K562 (cell line): ENCODE measurements around the gene PHTF2. TPM values are rescaled to one million over a fixed set of nuclear protein-coding genes. Genes with fewer than 3 reads are reported as not detected.

ENCODE experiments used
- BCL6 ChIP-seq: fragments of 250-450 bp; sonication (Bioruptor Pico); IDR thresholded peaks from 2 replicates; pipeline ENCODE4 v1.4.0; 2020
- CAMTA2 ChIP-seq: fragments of 250-450 bp; sonication (Bioruptor Pico); conservative IDR thresholded peaks from 2 replicates; pipeline ENCODE4 v1.5.1; 2022
- CHD2 ChIP-seq: IDR thresholded peaks from 2 replicates; pipeline ENCODE4 v1.6.1; 2011; ENCODE audit warnings: low read depth, low read length
- CXXC5 ChIP-seq: fragments of 250-450 bp; sonication (Bioruptor Pico); IDR thresholded peaks from 2 replicates; pipeline ENCODE4 v1.8.0; 2022; ENCODE audit warnings: inconsistent platforms, mild to moderate bottlenecking, moderate library complexity
- ESRRA ChIP-seq: fragments of 450-650 bp; IDR thresholded peaks from 2 replicates; pipeline ENCODE4 v1.6.1; 2014; ENCODE audit warnings: low read depth, mild to moderate bottlenecking, moderate library complexity, borderline replicate concordance
- FOXK1 ChIP-seq: sonication (generic); formaldehyde crosslinking; IDR thresholded peaks from 2 replicates; pipeline ENCODE4 v1.8.0; 2022; ENCODE audit warnings: missing genetic modification reagents, mild to moderate bottlenecking, borderline replicate concordance
- HMGN3 ChIP-seq: IDR thresholded peaks from 2 replicates; pipeline ENCODE4 v1.6.1; 2011; ENCODE audit warnings: borderline replicate concordance, low read depth, mild to moderate bottlenecking, mixed read lengths, low read length; ENCODE audit not compliant: insufficient read length; ENCODE audit errors: extremely low read depth
- HSF4 ChIP-seq: fragments of 250-450 bp; sonication (Bioruptor Pico); IDR thresholded peaks from 2 replicates; pipeline ENCODE4 v2.1.2; 2022; ENCODE audit warnings: mild to moderate bottlenecking, moderate library complexity, borderline replicate concordance
- KAT2B ChIP-seq: IDR thresholded peaks from one replicate; pipeline ENCODE4 v1.6.1; 2012; ENCODE audit warnings: low read depth, mild to moderate bottlenecking, control low read depth, inconsistent platforms, low read length, moderate library complexity
- L3MBTL2 ChIP-seq: fragments of 450-650 bp; IDR thresholded peaks from 2 replicates; pipeline ENCODE4 v1.6.1; 2016; ENCODE audit warnings: mild to moderate bottlenecking, moderate library complexity
- MCM7 ChIP-seq, 2 experiments: fragments of 450-650 bp; IDR thresholded peaks; 2 replicates each; pipeline ENCODE4 v1.6.1; 2016 to 2018
- MED1 ChIP-seq: sonication (generic); formaldehyde crosslinking; IDR thresholded peaks from 2 replicates; pipeline ENCODE4 v1.8.1; 2023; ENCODE audit warnings: missing genetic modification reagents, borderline replicate concordance
- MYC ChIP-seq, 2 experiments: fragments of 250-450 bp in 1 of 2; sonication (Bioruptor Pico) in 1 of 2; IDR thresholded peaks; 2 replicates each; pipeline versions ENCODE4 v1.5.1 to v1.6.1; 2012 to 2021; ENCODE audit warnings: low read depth in 2 of 2, borderline replicate concordance in 1 of 2, improper control_type of control experiment in 1 of 2, low read length in 1 of 2, mild to moderate bottlenecking in 1 of 2, moderate library complexity in 1 of 2
- PTTG1 ChIP-seq: fragments of 450-650 bp; IDR thresholded peaks from 2 replicates; pipeline ENCODE4 v1.6.1; 2016; ENCODE audit warnings: low read depth, mild to moderate bottlenecking, missing genetic modification characterization, missing compliant biosample characterization
- PURB ChIP-seq: sonication (generic); formaldehyde crosslinking; IDR thresholded peaks from 2 replicates; pipeline ENCODE4 v1.9.0; 2021; ENCODE audit warnings: low read depth, mild to moderate bottlenecking, missing genetic modification reagents
- RUNX1 ChIP-seq: sonication (generic); IDR thresholded peaks from 2 replicates; pipeline ENCODE4 v1.6.1; 2016; ENCODE audit warnings: antibody characterized with exemption, low read depth
- SOX6 ChIP-seq: fragments of 450-650 bp; IDR thresholded peaks from 2 replicates; pipeline ENCODE4 v1.6.1; 2014; ENCODE audit warnings: mild to moderate bottlenecking
- ZNF124 ChIP-seq: sonication (generic); formaldehyde crosslinking; IDR thresholded peaks from 2 replicates; pipeline ENCODE4 v1.8.1; 2022; ENCODE audit warnings: missing genetic modification reagents
- ZNF347 ChIP-seq: fragments of 450-650 bp; formaldehyde crosslinking; IDR thresholded peaks from 2 replicates; pipeline ENCODE4 v1.4.0; 2020; ENCODE audit warnings: low read depth, mild to moderate bottlenecking, moderate library complexity
- ZNF785 ChIP-seq: fragments of 250-450 bp; sonication (Bioruptor Pico); IDR thresholded peaks from 2 replicates; pipeline ENCODE4 v1.4.0; 2020; ENCODE audit warnings: mild to moderate bottlenecking
- polyA plus RNA-seq, 8 experiments: library from polyadenylated mRNA; depleted of rRNA in 4 of 8; stranded (reverse) in 5 of 8; unstranded in 3 of 8; fragments of >200 nt; fragmentation: Nextera tagmentation in 2 of 8; fragmentation: Illumina TruSeq in 1 of 8; extraction: Ambion mirVana in 2 of 8; extraction: Trizol in 1 of 8; gene quantifications; 2 replicates each; pipeline versions ENCODE4 v1.2.1 to v1.2.3, GENCODE V29; 2011 to 2014; ENCODE audit warnings: inconsistent platforms in 1 of 8, missing spikeins in 1 of 8
- total RNA-seq, 7 experiments: library from RNA; depleted of rRNA in 6 of 7; stranded (reverse); fragments of >200 nt in 6 of 7; fragmentation: Illumina TruSeq in 2 of 7; extraction: Trizol in 2 of 7; gene quantifications; 2 replicates each; pipeline versions ENCODE4 v1.2.1 to v1.2.3, GENCODE V29; 2011 to 2021; ENCODE audit warnings: low replicate concordance in 1 of 7
- TF ChIP-seq, protein P1 (sequence below): sonication (generic); IDR thresholded peaks from 2 replicates; pipeline ENCODE4 v1.6.1; 2016
- TF ChIP-seq, protein P2 (sequence below): sonication (generic); formaldehyde crosslinking; IDR thresholded peaks from 2 replicates; pipeline ENCODE4 v1.8.0; 2023; ENCODE audit warnings: missing genetic modification reagents, mild to moderate bottlenecking, borderline replicate concordance
- TF ChIP-seq, protein P3 (sequence below): fragments of 450-650 bp; IDR thresholded peaks from 2 replicates; pipeline ENCODE4 v1.6.1; 2016; ENCODE audit warnings: low read depth, mild to moderate bottlenecking, moderate library complexity

The PHTF2 gene
- total and polyA plus RNA-seq, 9 of the 15 experiments (the other 6 are each of a cell fraction or from before 2014, with no cell fraction given): 17.9 to 43.6 (median 25.4) TPM

DNA sequence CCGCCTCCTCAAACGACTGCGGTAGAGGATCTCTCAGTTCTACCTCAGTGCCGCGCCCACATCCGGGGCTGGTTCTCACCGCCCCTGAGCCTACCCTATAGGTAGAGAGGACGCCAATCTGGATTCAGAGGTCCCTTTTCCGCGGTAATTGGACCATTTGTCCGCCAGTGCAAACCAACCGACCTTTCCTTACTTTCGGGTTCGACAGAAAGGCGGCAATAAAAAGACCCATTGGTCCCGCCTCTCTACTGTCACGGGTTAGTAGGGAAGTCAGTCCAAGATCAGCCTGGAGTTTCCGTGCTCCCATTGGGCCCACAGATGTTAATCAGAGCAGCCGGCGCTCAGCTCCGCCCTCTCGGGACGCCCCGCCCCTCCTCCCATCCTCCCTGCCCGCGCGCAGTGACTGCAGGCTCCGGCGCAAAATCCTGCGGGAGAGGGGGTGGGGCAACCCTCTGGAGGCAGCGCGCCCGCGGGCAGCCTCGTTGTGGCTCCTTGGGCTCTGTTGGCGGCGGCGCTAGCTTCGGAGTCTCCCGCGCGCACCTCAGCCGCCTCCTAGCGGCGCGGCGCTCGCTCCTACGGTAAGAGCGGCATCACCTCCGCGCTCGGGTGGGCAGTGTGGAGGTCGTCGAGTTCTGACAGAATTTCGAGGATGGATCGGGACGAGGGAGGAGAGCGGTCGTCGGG, at the start of gene PHTF2, which contains the start of gene TMEM60 (continued):
- TF ChIP-seq MCM7 (IDR thresholded peaks at IDR 0.05) (no peak), PURB (CRISPR knock-in tag) (no peak), ESRRA (peak; percentile 44; the same call in 1 of the 2 replicates), RUNX1 (peak; percentile 19; the same call in 1 of the 2 replicates), ZNF347 (CRISPR knock-in tag) (no peak), CHD2 (peak; percentile 85), BCL6 (CRISPR knock-in tag) (no peak), PTTG1 (no peak), MED1 (CRISPR knock-in tag) (no peak), MYC (IDR thresholded peaks at IDR 0.05; ENCODE audit: low read depth, low read length) (peak; percentile 90), MYC (CRISPR knock-in tag; IDR thresholded peaks at IDR 0.05; ENCODE audit: borderline replicate concordance, low read depth) (0 out of 2 replicates have a peak, but pooled peaks have one; percentile 31), FOXK1 (CRISPR knock-in tag) (no peak), CAMTA2 (no peak), HMGN3 (peak; percentile 94), L3MBTL2 (peak; percentile 43), CXXC5 (peak; percentile 85), HSF4 (no peak), KAT2B (no peak), ZNF124 (CRISPR knock-in tag) (no peak), ZNF785 (CRISPR knock-in tag) (0 out of 2 replicates have a peak, but pooled peaks have one; percentile 19), SOX6 (peak; percentile 71)
- TF ChIP-seq, protein P1, sequence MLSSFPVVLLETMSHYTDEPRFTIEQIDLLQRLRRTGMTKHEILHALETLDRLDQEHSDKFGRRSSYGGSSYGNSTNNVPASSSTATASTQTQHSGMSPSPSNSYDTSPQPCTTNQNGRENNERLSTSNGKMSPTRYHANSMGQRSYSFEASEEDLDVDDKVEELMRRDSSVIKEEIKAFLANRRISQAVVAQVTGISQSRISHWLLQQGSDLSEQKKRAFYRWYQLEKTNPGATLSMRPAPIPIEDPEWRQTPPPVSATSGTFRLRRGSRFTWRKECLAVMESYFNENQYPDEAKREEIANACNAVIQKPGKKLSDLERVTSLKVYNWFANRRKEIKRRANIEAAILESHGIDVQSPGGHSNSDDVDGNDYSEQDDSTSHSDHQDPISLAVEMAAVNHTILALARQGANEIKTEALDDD: no peak
- TF ChIP-seq, protein P2, sequence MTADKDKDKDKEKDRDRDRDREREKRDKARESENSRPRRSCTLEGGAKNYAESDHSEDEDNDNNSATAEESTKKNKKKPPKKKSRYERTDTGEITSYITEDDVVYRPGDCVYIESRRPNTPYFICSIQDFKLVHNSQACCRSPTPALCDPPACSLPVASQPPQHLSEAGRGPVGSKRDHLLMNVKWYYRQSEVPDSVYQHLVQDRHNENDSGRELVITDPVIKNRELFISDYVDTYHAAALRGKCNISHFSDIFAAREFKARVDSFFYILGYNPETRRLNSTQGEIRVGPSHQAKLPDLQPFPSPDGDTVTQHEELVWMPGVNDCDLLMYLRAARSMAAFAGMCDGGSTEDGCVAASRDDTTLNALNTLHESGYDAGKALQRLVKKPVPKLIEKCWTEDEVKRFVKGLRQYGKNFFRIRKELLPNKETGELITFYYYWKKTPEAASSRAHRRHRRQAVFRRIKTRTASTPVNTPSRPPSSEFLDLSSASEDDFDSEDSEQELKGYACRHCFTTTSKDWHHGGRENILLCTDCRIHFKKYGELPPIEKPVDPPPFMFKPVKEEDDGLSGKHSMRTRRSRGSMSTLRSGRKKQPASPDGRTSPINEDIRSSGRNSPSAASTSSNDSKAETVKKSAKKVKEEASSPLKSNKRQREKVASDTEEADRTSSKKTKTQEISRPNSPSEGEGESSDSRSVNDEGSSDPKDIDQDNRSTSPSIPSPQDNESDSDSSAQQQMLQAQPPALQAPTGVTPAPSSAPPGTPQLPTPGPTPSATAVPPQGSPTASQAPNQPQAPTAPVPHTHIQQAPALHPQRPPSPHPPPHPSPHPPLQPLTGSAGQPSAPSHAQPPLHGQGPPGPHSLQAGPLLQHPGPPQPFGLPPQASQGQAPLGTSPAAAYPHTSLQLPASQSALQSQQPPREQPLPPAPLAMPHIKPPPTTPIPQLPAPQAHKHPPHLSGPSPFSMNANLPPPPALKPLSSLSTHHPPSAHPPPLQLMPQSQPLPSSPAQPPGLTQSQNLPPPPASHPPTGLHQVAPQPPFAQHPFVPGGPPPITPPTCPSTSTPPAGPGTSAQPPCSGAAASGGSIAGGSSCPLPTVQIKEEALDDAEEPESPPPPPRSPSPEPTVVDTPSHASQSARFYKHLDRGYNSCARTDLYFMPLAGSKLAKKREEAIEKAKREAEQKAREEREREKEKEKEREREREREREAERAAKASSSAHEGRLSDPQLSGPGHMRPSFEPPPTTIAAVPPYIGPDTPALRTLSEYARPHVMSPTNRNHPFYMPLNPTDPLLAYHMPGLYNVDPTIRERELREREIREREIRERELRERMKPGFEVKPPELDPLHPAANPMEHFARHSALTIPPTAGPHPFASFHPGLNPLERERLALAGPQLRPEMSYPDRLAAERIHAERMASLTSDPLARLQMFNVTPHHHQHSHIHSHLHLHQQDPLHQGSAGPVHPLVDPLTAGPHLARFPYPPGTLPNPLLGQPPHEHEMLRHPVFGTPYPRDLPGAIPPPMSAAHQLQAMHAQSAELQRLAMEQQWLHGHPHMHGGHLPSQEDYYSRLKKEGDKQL (CRISPR knock-in tag): no peak
- TF ChIP-seq, protein P3, sequence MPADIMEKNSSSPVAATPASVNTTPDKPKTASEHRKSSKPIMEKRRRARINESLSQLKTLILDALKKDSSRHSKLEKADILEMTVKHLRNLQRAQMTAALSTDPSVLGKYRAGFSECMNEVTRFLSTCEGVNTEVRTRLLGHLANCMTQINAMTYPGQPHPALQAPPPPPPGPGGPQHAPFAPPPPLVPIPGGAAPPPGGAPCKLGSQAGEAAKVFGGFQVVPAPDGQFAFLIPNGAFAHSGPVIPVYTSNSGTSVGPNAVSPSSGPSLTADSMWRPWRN: peak; percentile 28; the same call in 1 of the 2 replicates
